Epithelial cell of esophagus (primary cell): Measurements from ENCODE around the gene MGAM2.

ENCODE experiments used
- DNase-seq: peaks from one replicate; pipeline ENCODE4 v3.0.0; 2010; ENCODE audit warnings: low read depth
- H3K4me3 ChIP-seq: 2 replicates; pipeline ENCODE4 v1.5.1; 2011; ENCODE audit warnings: mild to moderate bottlenecking, low read length, control low read depth
- CTCF ChIP-seq: IDR thresholded peaks from 2 replicates; pipeline ENCODE4 v1.5.1; 2011; ENCODE audit warnings: low read depth, mild to moderate bottlenecking, low read length, control low read depth, inconsistent platforms; ENCODE audit not compliant: insufficient read depth; ENCODE audit errors: missing control alignments

Gene MGAM2

DNA sequence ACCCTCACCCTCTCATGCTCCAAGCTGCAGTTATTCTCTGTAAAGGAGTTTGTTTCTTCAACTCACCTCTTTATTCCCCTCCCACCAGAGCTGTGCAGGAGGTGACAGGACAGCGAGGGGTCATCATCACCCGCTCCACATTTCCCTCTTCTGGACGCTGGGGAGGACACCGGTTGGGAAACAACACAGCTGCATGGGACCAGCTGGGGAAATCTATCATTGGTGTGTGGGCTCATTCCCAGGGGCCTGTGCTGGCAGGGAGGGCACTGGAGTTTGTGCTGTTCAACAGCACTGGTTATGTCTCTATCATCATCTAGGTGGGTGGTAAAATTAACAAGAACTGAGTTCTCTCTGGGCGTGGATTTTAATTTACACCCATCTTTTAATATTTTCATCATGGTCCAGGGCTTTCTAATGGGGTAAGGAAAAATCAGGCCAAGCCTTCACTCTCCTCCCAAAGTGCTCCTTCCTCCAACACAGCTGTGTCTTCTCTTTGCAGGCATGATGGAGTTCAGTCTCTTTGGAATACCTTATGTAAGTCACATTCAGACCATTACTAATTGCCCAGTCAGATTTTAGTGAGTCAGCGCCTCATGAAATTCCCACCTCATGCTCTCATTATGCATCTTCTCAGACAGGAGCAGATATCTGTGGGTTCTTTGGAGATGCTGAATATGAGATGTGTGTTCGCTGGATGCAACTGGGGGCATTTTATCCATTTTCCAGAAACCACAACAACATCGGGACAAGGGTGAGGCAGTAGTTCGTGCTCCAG lies 84.7 kb downstream of the MGAM2 start:
- peak; percentile 81 for DNase-seq

DNA sequence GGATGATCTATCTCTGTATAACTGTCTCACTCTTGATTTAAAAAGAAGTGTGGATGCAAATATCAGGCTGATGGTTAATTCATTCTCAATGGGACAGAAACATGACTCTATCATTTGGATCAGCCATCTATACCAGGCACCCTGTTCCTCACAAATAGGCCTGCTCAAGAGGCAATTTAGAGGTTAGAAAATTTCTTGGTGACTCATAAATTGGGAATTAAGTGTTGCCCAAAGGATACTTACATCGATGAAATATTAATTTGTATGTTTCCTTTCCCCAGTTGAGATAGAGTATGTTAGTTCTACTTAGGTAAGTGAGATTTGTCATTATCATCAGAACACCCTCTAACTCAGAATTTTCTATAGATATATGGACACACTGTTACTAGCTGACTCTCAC lies 88.7 kb downstream of the MGAM2 start:
- no peak for TF ChIP-seq CTCF
- no peak overlapping the region for H3K4me3 ChIP-seq
- peak; percentile 21 for DNase-seq

More for the DNA sequence above, 84.7 kb downstream of the MGAM2 start:
- no peak for TF ChIP-seq CTCF
- H3K4me3 ChIP-seq, result no peak overlapping the region

DNA sequence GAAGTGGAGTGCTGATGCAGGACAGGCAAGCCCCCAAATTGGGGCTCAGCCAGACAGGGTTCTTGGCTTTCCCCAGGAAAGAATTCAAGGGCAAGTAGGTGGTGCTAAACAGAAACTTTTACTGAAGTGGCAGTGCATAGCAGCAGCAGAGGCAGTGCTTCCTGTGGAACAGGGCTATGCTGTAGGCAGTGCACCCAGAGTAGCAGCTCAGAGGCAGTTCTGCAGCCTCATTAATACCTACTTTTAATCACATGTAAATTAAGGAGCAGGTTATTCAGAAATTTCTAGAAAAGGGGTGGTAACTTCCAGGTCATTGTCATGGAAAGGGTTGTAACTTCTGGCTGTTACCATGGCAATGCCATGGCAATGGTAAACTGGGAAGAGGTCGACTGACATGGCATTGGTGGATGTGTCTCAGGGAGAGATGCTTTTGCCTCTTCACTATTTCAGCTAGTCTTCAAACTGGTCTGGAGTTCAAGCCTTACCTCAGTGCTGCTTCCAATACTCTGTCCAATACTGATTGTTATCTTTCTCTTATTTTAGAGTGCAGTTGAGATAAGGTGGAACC lies 117.1 kb downstream of the MGAM2 start:
- no peak for DNase-seq
- TF ChIP-seq CTCF, result no peak
- H3K4me3 ChIP-seq, result no peak overlapping the region

DNA sequence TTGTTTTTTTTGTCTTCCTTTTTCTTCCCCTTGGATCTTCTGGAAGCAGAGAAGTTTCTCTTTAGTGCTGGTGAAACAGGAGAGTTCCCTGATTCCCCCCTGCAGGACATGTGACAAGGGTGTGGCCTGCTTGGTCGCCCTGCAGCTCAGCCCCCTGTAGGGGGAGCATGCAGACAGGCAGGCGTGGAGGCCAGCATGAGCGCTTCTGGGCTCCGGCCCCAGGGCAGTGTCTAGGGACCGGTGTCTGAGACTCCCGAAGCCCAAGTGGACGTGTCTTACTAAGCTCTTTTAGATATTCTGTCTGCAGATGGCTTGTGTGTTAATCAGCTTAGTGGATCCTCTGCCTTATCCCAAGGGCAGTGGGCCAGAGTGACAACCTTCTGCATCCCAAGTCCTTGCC lies 120.2 kb downstream of the MGAM2 start:
- DNase-seq, result peak; percentile 5
- TF ChIP-seq CTCF, result no peak
- no peak overlapping the region for H3K4me3 ChIP-seq

DNA sequence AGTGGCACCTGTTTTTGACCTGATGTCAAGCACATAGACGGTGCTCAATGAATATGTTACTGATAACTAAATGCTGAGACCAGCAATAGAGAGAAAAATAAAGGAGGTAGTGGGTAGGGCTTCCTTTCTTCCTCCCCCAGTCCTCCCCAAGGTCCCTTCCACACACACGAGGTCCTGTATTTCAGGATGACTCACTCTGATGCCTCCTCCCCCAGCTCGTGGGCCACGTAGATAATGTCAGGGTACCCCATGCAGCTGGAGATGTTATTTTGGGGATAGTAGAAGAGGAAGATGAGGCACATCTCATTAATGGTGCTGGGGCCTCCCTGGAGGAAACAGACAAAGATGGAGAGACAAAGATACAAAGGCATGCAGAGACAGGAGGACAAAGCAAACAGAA lies 129.0 kb downstream of the MGAM2 start:
- no peak overlapping the region for H3K4me3 ChIP-seq
- DNase-seq, result no peak
- TF ChIP-seq CTCF, result no peak

- no peak for DNase-seq
- no peak for TF ChIP-seq CTCF
- H3K4me3 ChIP-seq, result no peak overlapping the region
Measured at GRCh38 chr7:142243823-142244222, 132.3 kb downstream of the MGAM2 start.
